Panc1 (cell line): Measurements from ENCODE around the gene MBD3L4. TPM values are rescaled to one million over a fixed set of nuclear protein-coding genes. Genes with fewer than 3 reads are reported as not detected.
"Not testable (repeated sequence)": the region's sequence is repeated elsewhere in the genome, so short reads cannot be mapped to it uniquely, and the experiment has no call there.

ENCODE experiments used
- ATAC-seq: fragments of 200-7000 bp; cut with Tn5 transposase; 2 replicates; pipeline ENCODE4 v1.9.1; 2020; ENCODE audit warnings: mild to moderate bottlenecking, moderate library complexity
- BruUV-seq: library from RNA; stranded (reverse); fragments of 400-500 nt; replicated peaks from 2 replicates; lab custom pipeline; 2021; lab: Mats Ljungman, UMichigan
- CTCF ChIA-PET: fragments of 300-600 bp; sonication (Branson Sonifier 250); formaldehyde crosslinking; loops from one replicate; lab custom pipeline; 2022; ENCODE audit warnings: antibody characterized with exemption; lab: Charles Lee
- POLR2A ChIA-PET: fragments of 300-600 bp; sonication (Branson Sonifier 250); formaldehyde crosslinking; loops from one replicate; lab custom pipeline; 2022; ENCODE audit warnings: antibody characterized with exemption; lab: Charles Lee
- DNase-seq: peaks from one replicate; pipeline ENCODE4 v3.0.0-alpha.2; 2010; ENCODE audit warnings: low read depth, low spot score
- H3K27ac ChIP-seq: 2 replicates; pipeline ENCODE4 v1.5.1; 2011; ENCODE audit warnings: mild to moderate bottlenecking, low read length, inconsistent platforms
- H3K27me3 ChIP-seq: fragments of 200-500 bp; sonication (Bioruptor generic); 2 replicates; pipeline ENCODE4 v1.6.0; 2014; ENCODE audit warnings: low read length, inconsistent platforms; ENCODE audit not compliant: control insufficient read depth, insufficient read depth
- H3K36me3 ChIP-seq: fragments of 200-500 bp; sonication (Bioruptor generic); 2 replicates; pipeline ENCODE4 v1.5.1; 2014; ENCODE audit warnings: inconsistent platforms, mild to moderate bottlenecking, low read length, moderate library complexity; ENCODE audit not compliant: control insufficient read depth, insufficient read depth
- H3K4me1 ChIP-seq: 2 replicates; pipeline ENCODE4 v1.5.1; 2011; ENCODE audit warnings: inconsistent platforms, mild to moderate bottlenecking, low read length, moderate library complexity; ENCODE audit not compliant: control insufficient read depth, insufficient read depth
- H3K4me3 ChIP-seq, 2 experiments: 2 replicates each; pipeline ENCODE4 v1.5.1; 2011 to 2012; ENCODE audit warnings: low read depth in 2 of 2, low read length in 2 of 2, mild to moderate bottlenecking in 2 of 2, inconsistent platforms in 1 of 2, moderate library complexity in 1 of 2
- H3K9me3 ChIP-seq: fragments of 200-500 bp; sonication (Bioruptor generic); 2 replicates; pipeline ENCODE4 v1.5.1; 2014; ENCODE audit warnings: low read depth, mild to moderate bottlenecking, inconsistent platforms, low read length, moderate library complexity; ENCODE audit not compliant: control insufficient read depth, insufficient read depth
- in situ Hi-C: cut with HindIII; loops from 2 replicates; pipeline ENCODE4 v1.10.0; 2016; ENCODE audit warnings: low sequenced_read_pairs, low pct_unique_long_range_greater_than_20kb
- intact Hi-C: fragments of 100-400 bp; cut with micrococcal nuclease; formaldehyde crosslinking; loops from one replicate; pipeline ENCODE4 v1.10.0; 2022; ENCODE audit not compliant: unreplicated experiment
- total RNA-seq: library from RNA; stranded (reverse); gene quantifications from one replicate; pipeline ENCODE4 v1.2.1, GENCODE V29; 2021; ENCODE audit not compliant: unreplicated experiment

The MBD3L4 gene
- total RNA-seq, 1 experiment from 2014 or later = not detected

DNA sequence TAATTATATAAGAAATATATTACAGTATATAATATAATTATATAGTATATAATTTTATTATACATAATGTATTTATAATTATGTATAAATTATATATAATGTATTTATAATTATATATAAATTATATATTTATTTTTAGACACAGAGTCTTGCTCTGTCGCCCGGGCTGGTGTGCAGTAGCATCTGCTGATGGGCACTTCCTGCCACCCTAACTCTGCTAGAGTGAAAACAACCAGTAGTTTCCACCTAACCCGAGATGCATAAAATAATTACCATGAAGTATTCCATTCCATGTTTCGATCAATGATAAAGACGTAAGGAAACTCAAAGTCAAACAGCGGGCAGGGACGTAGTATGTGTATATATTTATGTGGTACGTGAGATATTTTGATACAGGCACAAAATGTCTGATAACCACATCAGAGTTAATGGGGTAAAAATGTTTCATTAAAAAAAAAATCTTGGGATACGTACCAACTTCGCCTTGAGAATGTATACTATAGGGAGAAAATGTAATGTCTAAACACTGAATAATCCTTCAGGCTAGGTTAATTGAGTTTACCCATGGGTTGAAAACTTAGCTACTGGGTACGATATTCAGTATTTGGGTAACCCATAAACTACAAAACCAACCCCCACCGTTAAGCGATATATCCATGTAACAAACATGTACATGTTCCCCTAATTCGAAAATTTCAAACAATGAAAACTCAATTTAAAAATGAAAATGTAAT, 14.8 kb upstream of the MBD3L4 start:
- POLR2A ChIA-PET, in situ Hi-C loops, CTCF ChIA-PET, H3K27ac ChIP-seq, H3K9me3 ChIP-seq, DNase-seq, H3K36me3 ChIP-seq, intact Hi-C loops, H3K27me3 ChIP-seq, H3K4me1 ChIP-seq, ATAC-seq, H3K4me3 ChIP-seq, BruUV-seq: not testable (repeated sequence)

DNA sequence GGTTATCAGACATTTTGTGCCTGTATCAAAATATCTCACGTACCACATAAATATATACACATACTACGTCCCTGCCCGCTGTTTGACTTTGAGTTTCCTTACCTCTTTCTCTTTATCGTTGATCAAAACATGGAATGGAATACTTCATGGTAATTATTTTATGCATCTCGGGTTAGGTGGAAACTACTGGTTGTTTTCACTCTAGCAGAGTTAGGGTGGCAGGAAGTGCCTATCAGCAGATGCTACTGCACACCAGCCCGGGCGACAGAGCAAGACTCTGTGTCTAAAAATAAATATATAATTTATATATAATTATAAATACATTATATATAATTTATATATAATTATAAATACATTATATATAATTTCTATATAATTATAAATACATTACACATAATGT, 12.9 kb upstream of the MBD3L4 start:
- DNase-seq, BruUV-seq, H3K9me3 ChIP-seq, H3K4me3 ChIP-seq, H3K27me3 ChIP-seq, H3K4me1 ChIP-seq, CTCF ChIA-PET, H3K36me3 ChIP-seq, POLR2A ChIA-PET, intact Hi-C loops, H3K27ac ChIP-seq, in situ Hi-C loops, ATAC-seq: not testable (repeated sequence)

DNA sequence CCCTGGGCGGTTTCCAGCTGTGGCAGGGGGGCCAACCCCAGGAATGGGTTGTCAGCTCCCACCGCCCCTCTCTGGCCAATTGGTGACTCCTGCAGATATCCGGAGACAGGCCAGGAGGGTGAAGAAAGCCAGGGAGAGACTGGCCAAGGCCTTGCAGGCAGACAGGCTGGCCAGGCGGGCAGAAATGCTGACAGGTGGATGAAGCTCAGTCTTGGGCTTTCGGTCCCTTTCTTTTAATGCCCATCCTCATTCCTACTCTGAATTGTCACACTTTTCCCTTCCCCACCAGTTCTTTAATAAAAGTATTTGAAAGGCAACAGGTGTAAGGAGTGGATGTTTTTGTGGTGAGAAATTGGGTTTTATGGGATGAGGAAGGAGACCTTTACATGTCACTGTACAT, 11.4 kb upstream of the MBD3L4 start:
- intact Hi-C loops, in situ Hi-C loops, CTCF ChIA-PET, H3K4me3 ChIP-seq, H3K4me1 ChIP-seq, H3K27ac ChIP-seq, ATAC-seq, H3K27me3 ChIP-seq, BruUV-seq, H3K9me3 ChIP-seq, POLR2A ChIA-PET, DNase-seq, H3K36me3 ChIP-seq: not testable (repeated sequence)

DNA sequence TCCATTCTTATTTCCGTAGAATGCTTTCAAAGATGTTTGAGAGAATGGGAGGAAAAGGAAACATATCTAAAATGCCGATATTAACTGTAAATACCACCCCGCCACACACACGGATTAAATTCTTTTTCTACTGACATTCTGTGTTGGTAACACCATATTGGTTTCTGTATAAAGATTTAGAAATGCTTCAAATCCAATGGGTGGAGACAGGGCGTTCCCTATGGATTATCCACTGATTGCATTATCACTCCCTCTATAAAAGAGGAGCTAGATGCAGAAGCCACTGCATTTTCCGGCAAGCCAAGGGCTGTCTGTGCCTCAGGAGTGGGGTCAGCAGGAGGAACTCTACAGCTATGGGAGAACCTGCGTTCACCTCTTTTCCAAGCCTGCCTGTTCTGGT, 9.0 kb upstream of the MBD3L4 start, which contains the start of gene MBD3L2:
MBD3L2 (plus strand) TSS at position 301 of the 400 bp plus-strand sequence; CDS start at position 354, 53 bp downstream.
- H3K27ac ChIP-seq, ATAC-seq, BruUV-seq, CTCF ChIA-PET, H3K36me3 ChIP-seq, DNase-seq, in situ Hi-C loops, H3K9me3 ChIP-seq, POLR2A ChIA-PET, intact Hi-C loops, H3K4me1 ChIP-seq, H3K27me3 ChIP-seq, H3K4me3 ChIP-seq: not testable (repeated sequence)

DNA sequence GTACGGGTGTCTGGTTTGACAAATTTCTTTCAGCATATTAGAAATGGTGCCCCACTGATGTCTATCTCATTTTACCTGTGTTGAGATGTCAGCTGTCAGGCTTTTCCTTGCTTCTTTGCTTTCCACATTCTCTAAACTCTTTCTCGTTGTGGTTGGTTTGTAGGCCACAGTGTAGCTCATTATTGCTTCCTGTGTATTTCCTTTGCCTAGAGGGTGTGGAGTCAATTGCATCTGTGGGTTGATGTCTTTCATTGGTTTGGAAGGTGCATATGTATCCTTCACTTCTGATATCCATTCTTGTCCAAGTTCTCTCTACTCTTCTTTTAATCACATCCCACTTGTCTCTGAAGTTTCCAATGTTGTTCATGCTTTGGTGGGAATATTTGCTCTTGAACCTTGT, 1.6 kb upstream of the MBD3L4 start:
- in situ Hi-C loops, CTCF ChIA-PET, H3K36me3 ChIP-seq, H3K4me1 ChIP-seq, ATAC-seq, H3K4me3 ChIP-seq, H3K27me3 ChIP-seq, BruUV-seq, H3K9me3 ChIP-seq, DNase-seq, H3K27ac ChIP-seq, intact Hi-C loops, POLR2A ChIA-PET: not testable (repeated sequence)

DNA sequence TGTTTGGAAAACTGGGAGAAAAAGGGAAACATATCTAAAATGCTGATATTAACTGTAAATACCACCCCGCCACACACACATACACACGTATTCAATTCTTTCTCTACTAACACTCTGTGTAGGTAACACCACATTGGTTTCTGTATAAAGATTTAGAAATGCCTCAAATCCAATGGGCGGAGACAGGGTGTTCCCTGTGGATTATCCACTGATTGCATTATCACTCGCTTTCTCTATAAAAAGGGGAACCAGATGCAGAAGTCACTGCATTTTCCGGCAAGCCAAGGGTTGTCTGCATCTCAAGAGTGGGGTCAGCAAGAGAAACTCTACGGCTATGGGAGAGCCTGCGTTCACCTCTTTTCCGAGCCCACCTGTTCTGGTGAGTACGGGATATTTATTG, 9.7 kb downstream of the MBD3L4 start, which contains the start of gene MBD3L5:
MBD3L5 (plus strand) TSS at position 301 of the 400 bp plus-strand sequence; CDS start at position 335, 34 bp downstream.
- H3K9me3 ChIP-seq, DNase-seq, in situ Hi-C loops, H3K4me1 ChIP-seq, H3K27ac ChIP-seq, H3K4me3 ChIP-seq, ATAC-seq, H3K36me3 ChIP-seq, POLR2A ChIA-PET, intact Hi-C loops, BruUV-seq, H3K27me3 ChIP-seq, CTCF ChIA-PET: not testable (repeated sequence)

DNA sequence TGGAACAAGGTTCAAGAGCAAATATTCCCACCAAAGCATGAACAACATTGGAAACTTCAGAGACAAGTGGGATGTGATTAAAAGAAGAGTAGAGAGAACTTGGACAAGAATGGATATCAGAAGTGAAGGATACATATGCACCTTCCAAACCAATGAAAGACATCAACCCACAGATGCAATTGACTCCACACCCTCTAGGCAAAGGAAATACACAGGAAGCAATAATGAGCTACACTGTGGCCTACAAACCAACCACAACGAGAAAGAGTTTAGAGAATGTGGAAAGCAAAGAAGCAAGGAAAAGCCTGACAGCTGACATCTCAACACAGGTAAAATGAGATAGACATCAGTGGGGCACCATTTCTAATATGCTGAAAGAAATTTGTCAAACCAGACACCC, 11.2 kb downstream of the MBD3L4 start:
- CTCF ChIA-PET, POLR2A ChIA-PET: not testable (repeated sequence)

More for the DNA sequence above, 11.2 kb downstream of the MBD3L4 start:
- H3K4me3 ChIP-seq, H3K4me1 ChIP-seq, H3K9me3 ChIP-seq, in situ Hi-C loops, intact Hi-C loops, BruUV-seq, H3K27ac ChIP-seq, H3K36me3 ChIP-seq, DNase-seq, ATAC-seq, H3K27me3 ChIP-seq: not testable (repeated sequence)
